Ishikawa (cell line): Measurements from ENCODE around the gene GRIFIN.

Experiments
- CEBPB ChIP-seq: IDR thresholded peaks from 2 replicates; pipeline ENCODE4 v1.6.1; 2012
- CREB1 ChIP-seq: IDR thresholded peaks from 2 replicates; pipeline ENCODE4 v1.6.1; 2012; ENCODE audit warnings: low read depth
- EGR1 ChIP-seq: IDR thresholded peaks from 2 replicates; pipeline ENCODE4 v1.6.1; 2012
- EP300 ChIP-seq: IDR thresholded peaks from 2 replicates; pipeline ENCODE4 v1.6.1; 2012; ENCODE audit warnings: borderline replicate concordance
- FOXM1 ChIP-seq: IDR thresholded peaks from 2 replicates; pipeline ENCODE4 v1.6.1; 2012; ENCODE audit warnings: low read depth, borderline replicate concordance
- NFIC ChIP-seq: IDR thresholded peaks from 2 replicates; pipeline ENCODE4 v1.6.1; 2012
- RAD21 ChIP-seq: IDR thresholded peaks from 2 replicates; pipeline ENCODE4 v1.6.1; 2012; ENCODE audit warnings: low read depth
- TAF1 ChIP-seq: IDR thresholded peaks from 2 replicates; pipeline ENCODE4 v1.6.1; 2012; ENCODE audit warnings: low read depth, mild to moderate bottlenecking
- TCF12 ChIP-seq: IDR thresholded peaks from 2 replicates; pipeline ENCODE4 v1.6.1; 2012; ENCODE audit warnings: low read depth
- TEAD4 ChIP-seq: IDR thresholded peaks from 2 replicates; pipeline ENCODE4 v1.6.1; 2012
- YY1 ChIP-seq: IDR thresholded peaks from 2 replicates; pipeline ENCODE4 v1.6.1; 2012; ENCODE audit warnings: low read depth
- ZBTB7A ChIP-seq: IDR thresholded peaks from 2 replicates; pipeline ENCODE4 v1.6.1; 2012; ENCODE audit warnings: low read depth
- TF ChIP-seq, protein P1 (sequence below): IDR thresholded peaks from 2 replicates; pipeline ENCODE4 v1.6.1; 2012; ENCODE audit warnings: low read depth, mild to moderate bottlenecking
- TF ChIP-seq, protein P2 (sequence below): IDR thresholded peaks from 2 replicates; pipeline ENCODE4 v1.6.1; 2012
- TF ChIP-seq, protein P3 (sequence below): IDR thresholded peaks from 2 replicates; pipeline ENCODE4 v1.6.1; 2012

The GRIFIN gene

DNA sequence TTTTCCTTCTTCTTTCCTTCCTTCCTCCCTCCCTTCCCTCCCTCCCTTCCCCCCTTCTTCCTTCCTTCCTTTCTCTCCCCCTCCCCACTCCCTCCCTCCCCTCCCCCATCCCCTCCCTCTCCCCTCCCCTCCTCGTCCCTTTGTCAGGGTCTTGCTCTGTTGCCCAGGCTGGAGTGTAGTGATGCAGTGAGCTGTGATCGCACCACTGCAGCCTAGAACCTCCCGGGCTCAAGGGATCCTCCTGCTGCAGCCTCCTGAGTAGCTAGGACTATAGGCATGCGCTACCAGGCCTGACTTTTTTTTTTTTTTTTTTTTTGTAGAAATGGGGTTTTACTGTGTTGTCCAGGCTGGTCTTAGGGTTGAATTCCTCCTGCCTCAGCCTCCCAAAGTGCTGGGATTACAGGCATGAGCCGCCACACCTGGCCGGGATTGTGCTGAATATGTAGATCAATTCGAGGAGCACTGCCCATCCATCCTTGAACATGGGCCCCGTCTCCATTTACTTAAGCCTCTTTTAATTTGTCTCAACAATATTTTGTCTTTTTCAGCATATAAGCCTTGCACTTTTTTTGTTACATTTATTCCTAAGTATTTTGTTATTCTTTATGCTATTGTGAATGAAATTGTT is 23.4 kb downstream of the GRIFIN start:
- TF ChIP-seq TEAD4 (no peak), CEBPB (no peak), RAD21 (no peak)
- TF ChIP-seq, protein P1, sequence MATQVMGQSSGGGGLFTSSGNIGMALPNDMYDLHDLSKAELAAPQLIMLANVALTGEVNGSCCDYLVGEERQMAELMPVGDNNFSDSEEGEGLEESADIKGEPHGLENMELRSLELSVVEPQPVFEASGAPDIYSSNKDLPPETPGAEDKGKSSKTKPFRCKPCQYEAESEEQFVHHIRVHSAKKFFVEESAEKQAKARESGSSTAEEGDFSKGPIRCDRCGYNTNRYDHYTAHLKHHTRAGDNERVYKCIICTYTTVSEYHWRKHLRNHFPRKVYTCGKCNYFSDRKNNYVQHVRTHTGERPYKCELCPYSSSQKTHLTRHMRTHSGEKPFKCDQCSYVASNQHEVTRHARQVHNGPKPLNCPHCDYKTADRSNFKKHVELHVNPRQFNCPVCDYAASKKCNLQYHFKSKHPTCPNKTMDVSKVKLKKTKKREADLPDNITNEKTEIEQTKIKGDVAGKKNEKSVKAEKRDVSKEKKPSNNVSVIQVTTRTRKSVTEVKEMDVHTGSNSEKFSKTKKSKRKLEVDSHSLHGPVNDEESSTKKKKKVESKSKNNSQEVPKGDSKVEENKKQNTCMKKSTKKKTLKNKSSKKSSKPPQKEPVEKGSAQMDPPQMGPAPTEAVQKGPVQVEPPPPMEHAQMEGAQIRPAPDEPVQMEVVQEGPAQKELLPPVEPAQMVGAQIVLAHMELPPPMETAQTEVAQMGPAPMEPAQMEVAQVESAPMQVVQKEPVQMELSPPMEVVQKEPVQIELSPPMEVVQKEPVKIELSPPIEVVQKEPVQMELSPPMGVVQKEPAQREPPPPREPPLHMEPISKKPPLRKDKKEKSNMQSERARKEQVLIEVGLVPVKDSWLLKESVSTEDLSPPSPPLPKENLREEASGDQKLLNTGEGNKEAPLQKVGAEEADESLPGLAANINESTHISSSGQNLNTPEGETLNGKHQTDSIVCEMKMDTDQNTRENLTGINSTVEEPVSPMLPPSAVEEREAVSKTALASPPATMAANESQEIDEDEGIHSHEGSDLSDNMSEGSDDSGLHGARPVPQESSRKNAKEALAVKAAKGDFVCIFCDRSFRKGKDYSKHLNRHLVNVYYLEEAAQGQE = no peak

DNA sequence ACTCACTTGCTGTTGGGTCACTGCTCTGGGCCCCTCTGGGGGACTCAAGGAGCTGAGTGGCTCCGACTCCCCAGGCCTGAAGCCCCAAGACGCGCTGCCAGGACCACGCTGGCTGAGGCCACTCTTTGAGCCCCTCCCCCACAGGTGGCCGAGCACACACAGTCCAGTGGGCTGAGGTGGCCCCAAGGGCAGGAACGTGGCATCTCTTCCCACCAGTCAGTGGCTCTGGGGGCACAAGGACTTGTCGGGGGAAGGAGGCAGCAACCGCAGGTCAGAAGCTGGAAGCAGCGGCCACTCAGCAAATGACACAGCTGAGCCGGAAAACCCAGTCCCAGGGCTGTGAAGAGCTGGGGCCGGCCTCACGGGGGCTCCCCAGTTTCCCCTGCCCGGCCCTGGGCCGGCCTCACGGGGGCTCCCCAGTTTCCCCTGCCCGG is 24.1 kb downstream of the GRIFIN start:
- no peak for TF ChIP-seq CEBPB
- TF ChIP-seq, protein P1 = no peak
- no peak for TF ChIP-seq CREB1
- TF ChIP-seq ZBTB7A = no peak
- TF ChIP-seq YY1 = no peak
- no peak for TF ChIP-seq RAD21
- no peak for TF ChIP-seq EP300
- TF ChIP-seq, protein P2, sequence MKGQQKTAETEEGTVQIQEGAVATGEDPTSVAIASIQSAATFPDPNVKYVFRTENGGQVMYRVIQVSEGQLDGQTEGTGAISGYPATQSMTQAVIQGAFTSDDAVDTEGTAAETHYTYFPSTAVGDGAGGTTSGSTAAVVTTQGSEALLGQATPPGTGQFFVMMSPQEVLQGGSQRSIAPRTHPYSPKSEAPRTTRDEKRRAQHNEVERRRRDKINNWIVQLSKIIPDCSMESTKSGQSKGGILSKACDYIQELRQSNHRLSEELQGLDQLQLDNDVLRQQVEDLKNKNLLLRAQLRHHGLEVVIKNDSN = no peak
- TF ChIP-seq TCF12 = no peak
- TF ChIP-seq FOXM1 = no peak
- no peak for TF ChIP-seq TAF1
- TF ChIP-seq, protein P3, sequence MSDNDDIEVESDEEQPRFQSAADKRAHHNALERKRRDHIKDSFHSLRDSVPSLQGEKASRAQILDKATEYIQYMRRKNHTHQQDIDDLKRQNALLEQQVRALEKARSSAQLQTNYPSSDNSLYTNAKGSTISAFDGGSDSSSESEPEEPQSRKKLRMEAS = no peak

DNA sequence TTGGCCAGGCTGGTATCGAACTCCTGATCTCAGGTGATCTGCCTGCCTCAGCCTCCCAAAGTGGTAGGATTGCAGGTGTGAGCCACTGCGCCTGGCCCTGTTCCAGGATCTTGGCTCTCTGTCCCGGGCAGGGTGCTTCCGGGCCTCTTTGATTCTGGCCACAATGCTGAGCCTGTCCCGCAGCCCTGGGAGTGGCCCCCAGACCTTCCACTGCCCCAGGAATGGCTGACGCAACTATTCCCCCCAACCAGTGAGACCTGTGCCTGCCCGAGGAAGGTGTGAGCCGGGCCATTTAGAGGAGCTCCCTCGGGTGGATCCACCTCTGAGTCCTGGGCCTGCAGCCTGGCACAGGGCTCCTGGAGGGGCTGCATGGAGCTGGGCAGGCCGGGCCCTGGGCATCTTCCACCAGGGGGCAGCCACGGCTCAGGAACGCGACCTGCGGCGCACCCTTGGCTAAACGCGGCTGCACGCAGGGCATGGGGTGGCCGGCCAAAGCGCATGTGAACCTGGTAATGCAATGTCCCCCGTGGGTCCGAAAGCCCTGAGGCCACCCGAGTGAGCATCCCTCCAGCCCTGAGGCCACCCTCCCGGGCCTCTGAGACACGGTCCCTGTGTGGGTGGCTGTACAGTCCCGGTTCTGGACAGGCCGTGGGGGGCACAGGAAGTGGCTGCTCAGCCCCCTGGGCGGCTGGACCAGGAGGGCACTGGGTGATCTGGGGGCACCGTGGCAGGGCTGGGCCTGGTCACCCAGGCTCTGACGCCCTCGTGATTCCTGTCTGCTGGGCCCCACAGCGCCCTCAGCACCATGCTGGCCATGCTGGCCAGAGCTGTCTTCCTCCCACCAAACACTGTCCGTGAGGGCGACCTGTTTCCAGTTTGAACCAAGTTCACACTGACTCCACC is 24.8 kb downstream of the GRIFIN start:
- TF ChIP-seq NFIC = no peak
- TF ChIP-seq, protein P2 = no peak
- peak; percentile 69 for TF ChIP-seq ZBTB7A
- TF ChIP-seq, protein P3 = peak; percentile 42; the same call in 1 of the 2 replicates
- TF ChIP-seq FOXM1 = no peak
- TF ChIP-seq CREB1 = no peak
- TF ChIP-seq, protein P1 = no peak
- 0 out of 2 replicates have a peak, but pooled peaks have one; percentile 16 for TF ChIP-seq EP300
- no peak for TF ChIP-seq YY1
- TF ChIP-seq TEAD4 = peak; percentile 51; the same call in 1 of the 2 replicates
- peak; percentile 97 for TF ChIP-seq RAD21
- no peak for TF ChIP-seq EGR1
- TF ChIP-seq CEBPB = no peak
- TF ChIP-seq TCF12 = no peak
- no peak for TF ChIP-seq TAF1
